Measurements from ENCODE around the gene MRGPRF. TPM values are rescaled to one million over a fixed set of nuclear protein-coding genes. Genes with fewer than 3 reads are reported as not detected.

Gene MRGPRF
- total RNA-seq, 1 experiment from 2014 or later, result 0.05 TPM

DNA sequence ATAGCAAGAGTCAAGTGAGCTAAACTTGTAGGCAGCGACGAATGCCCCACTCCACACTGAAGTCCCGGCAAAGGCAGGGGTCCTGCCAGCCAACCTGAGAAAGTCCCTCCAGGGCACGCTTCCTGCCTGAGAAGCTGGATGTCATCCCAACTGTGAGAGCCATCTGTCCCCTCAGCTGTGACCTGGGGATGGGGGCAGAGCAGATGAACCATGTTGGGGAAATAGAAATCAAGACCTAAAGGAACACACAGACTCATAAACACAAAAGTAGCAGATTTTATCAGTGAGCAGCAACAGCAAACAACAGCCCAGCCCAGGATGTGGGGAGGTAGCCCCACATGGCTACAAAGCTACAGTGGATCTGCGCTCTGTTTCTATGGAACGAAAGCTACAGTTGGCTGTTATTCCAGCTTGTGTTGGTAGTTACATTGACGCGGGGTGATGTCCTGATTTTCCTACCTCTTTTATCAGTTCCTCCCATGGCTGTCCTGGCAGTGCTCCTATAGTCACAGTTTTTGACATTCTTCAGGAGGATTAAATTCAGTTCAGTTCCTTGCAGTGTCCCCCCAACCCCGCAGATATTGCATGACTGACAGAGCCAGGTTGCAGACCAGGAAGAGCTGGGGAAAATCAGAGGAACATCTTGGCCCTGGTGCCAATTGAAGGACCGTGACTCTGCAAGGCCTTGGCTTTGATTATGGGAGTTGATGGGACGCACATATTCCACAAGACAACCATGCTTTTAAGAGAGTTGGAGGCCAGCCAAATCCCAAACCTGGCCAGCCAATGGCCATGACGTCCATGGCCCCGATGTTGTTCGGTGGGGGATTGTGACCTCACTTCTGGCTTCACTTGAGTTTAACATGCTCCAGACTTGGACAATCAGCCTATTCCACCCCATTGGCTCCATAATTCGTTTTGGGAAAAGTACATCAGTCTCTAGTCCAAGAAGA is 46.9 kb downstream of the MRGPRF start:
- no peak for DNase-seq (ENCODE audit: low spot score)

GRCh38 chr11:68963779-68964178 is 49.3 kb downstream of the MRGPRF start:
- no peak for DNase-seq (ENCODE audit: low spot score)

GRCh38 chr11:68962527-68963250 is 50.4 kb downstream of the MRGPRF start:
- DNase-seq (ENCODE audit: low spot score), result peak; percentile 34

- no peak for DNase-seq (ENCODE audit: low spot score)
Observed at GRCh38 chr11:68961245-68961644, 51.8 kb downstream of the MRGPRF start.

- no peak for DNase-seq (ENCODE audit: low spot score)
Observed at GRCh38 chr11:68960294-68961071, 52.6 kb downstream of the MRGPRF start.

GRCh38 chr11:68959465-68960293 is 53.4 kb downstream of the MRGPRF start:
- DNase-seq (ENCODE audit: low spot score), result no peak

GRCh38 chr11:68958211-68958610 is 54.8 kb downstream of the MRGPRF start:
- DNase-seq (ENCODE audit: low spot score), result no peak

- no peak for DNase-seq (ENCODE audit: low spot score)
Observed at GRCh38 chr11:68956547-68957254, 56.3 kb downstream of the MRGPRF start.

DNA sequence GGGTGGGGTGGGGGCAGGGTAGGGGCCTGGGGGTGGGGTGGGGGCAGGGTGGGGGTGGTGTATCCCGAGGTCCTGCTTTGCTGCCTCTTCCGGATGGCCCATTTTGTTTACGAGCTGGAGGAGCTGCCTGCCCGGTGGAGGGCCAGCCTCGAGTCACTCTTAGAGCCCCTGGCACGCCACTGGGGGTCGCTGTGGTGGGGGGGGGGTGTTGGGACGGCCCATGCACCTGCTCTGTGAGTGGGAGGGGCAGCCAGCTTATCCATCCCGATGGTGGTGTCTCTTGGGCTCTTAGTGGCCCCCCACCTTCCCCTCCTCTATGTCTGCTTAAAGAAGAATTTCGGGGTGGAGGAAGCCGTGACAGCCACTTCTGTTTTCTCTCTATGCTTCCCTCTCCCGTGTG is 56.9 kb downstream of the MRGPRF start:
- peak; percentile 25 for DNase-seq (ENCODE audit: low spot score)

DNA sequence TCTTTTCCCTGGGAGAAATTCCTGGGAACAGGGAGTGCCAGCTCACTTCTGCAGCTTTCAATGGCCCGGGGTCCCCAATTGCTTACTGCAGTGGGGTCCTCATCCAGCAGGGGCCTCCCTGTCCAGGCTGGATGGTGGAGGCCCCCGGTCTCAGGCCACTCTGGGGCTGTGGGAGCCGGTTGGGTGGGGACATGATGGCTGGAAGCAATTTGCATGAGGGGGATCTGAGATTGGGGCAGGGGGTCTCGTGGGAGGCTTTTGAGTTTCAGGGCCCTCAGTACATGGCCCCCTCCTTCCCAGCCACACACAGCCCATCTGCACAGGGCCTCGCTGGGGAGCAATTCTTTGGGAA is 57.5 kb downstream of the MRGPRF start:
- no peak for DNase-seq (ENCODE audit: low spot score)

- DNase-seq (ENCODE audit: low spot score), result peak; percentile 62
Observed at GRCh38 chr11:68954836-68955606, 58.0 kb downstream of the MRGPRF start.

Other genes starting within 250 kb of the MRGPRF start
- 25.3 and 25.4 TPM in 2 replicates for gene CPT1A, start 171.3 kb downstream of the MRGPRF start, total RNA-seq (2014; rRNA removed; shearing (Covaris generic))
- gene MRPL21, start 109.4 kb downstream of the MRGPRF start, total RNA-seq (2014; rRNA removed; shearing (Covaris generic)), result 128 and 129 TPM in 2 replicates
- 20.4 and 22.0 TPM in 2 replicates for gene IGHMBP2, start 109.4 kb downstream of the MRGPRF start, total RNA-seq (2014; rRNA removed; shearing (Covaris generic))
- gene MRGPRD, start 32.3 kb downstream of the MRGPRF start, total RNA-seq (2014; rRNA removed; shearing (Covaris generic)), result not detected in 2 replicates
- 21.9 and 25.1 TPM in 2 replicates for gene TPCN2, start 35.7 kb upstream of the MRGPRF start, total RNA-seq (2014; rRNA removed; shearing (Covaris generic))
- not detected in 2 replicates for gene SMIM38, start 142.7 kb upstream of the MRGPRF start, total RNA-seq (2014; rRNA removed; shearing (Covaris generic))